GM23248 (cell line): ENCODE data around the gene ACP2. TPM values are rescaled to one million over a fixed set of nuclear protein-coding genes. Genes with fewer than 3 reads are reported as not detected.

Source experiments
- DNase-seq: peaks from one replicate; pipeline ENCODE4 v3.0.0-alpha.2; 2015
- H2AFZ ChIP-seq: fragments of 200-600 bp; sonication (generic); 2 replicates; pipeline ENCODE4 v1.6.1; 2016; ENCODE audit warnings: antibody characterized with exemption
- H3F3A ChIP-seq: fragments of 200-600 bp; sonication (generic); 2 replicates; pipeline ENCODE4 v1.6.1; 2016; ENCODE audit warnings: mild to moderate bottlenecking, antibody characterized with exemption, mixed run types; ENCODE audit not compliant: insufficient read depth
- H3K27ac ChIP-seq: fragments of 200-600 bp; sonication (generic); 2 replicates; pipeline ENCODE4 v1.5.1; 2016; ENCODE audit warnings: mild to moderate bottlenecking
- H3K27me3 ChIP-seq: fragments of 200-600 bp; sonication (generic); replicated peaks from 2 replicates; pipeline ENCODE4 v1.6.1; 2016; ENCODE audit warnings: mild to moderate bottlenecking; ENCODE audit not compliant: insufficient read depth
- H3K36me3 ChIP-seq: fragments of 200-600 bp; sonication (generic); 2 replicates; pipeline ENCODE4 v1.6.1; 2016; ENCODE audit warnings: low read depth, mild to moderate bottlenecking
- H3K4me1 ChIP-seq: fragments of 200-600 bp; sonication (generic); 2 replicates; pipeline ENCODE4 v1.6.1; 2016; ENCODE audit warnings: mild to moderate bottlenecking; ENCODE audit not compliant: insufficient read depth
- H3K4me2 ChIP-seq: fragments of 200-600 bp; sonication (generic); one replicate; pipeline ENCODE4 v1.6.1; 2016; ENCODE audit warnings: mild to moderate bottlenecking; ENCODE audit not compliant: unreplicated experiment
- H3K4me3 ChIP-seq: fragments of 200-600 bp; sonication (generic); 2 replicates; pipeline ENCODE4 v1.5.1; 2016; ENCODE audit warnings: mild to moderate bottlenecking
- H3K79me2 ChIP-seq: fragments of 200-600 bp; sonication (generic); 2 replicates; pipeline ENCODE4 v1.6.1; 2016; ENCODE audit warnings: mild to moderate bottlenecking; ENCODE audit not compliant: insufficient read depth
- H3K9ac ChIP-seq: fragments of 200-600 bp; sonication (generic); 2 replicates; pipeline ENCODE4 v1.6.1; 2016; ENCODE audit warnings: mild to moderate bottlenecking
- H3K9me2 ChIP-seq: fragments of 200-600 bp; sonication (generic); 2 replicates; pipeline ENCODE4 v1.6.1; 2016; ENCODE audit warnings: mixed run types, mild to moderate bottlenecking, moderate library complexity; ENCODE audit not compliant: insufficient read depth
- H3K9me3 ChIP-seq: fragments of 200-600 bp; sonication (generic); one replicate; pipeline ENCODE4 v1.6.1; 2017; ENCODE audit warnings: low read depth
- H4K20me1 ChIP-seq: fragments of 200-600 bp; sonication (generic); 2 replicates; pipeline ENCODE4 v1.6.0; 2016; ENCODE audit not compliant: insufficient read depth
- EZH2 ChIP-seq: fragments of 200-600 bp; sonication (generic); IDR thresholded peaks from 2 replicates; pipeline ENCODE4 v1.6.1; 2018; ENCODE audit warnings: antibody characterized with exemption, mild to moderate bottlenecking; ENCODE audit not compliant: insufficient read depth, poor library complexity, severe bottlenecking
- EZH2phosphoT487 ChIP-seq: fragments of 200-600 bp; sonication (generic); IDR thresholded peaks from 2 replicates; pipeline ENCODE4 v1.6.1; 2018; ENCODE audit warnings: antibody characterized with exemption, moderate library complexity, mild to moderate bottlenecking, low read depth; ENCODE audit not compliant: insufficient read depth
- WGBS, 2 experiments: methylation state at CpG; one replicate each; pipeline ENCODE4 v1.1.6; 2015 to 2017; ENCODE audit warnings: low lambda C conversion rate in 2 of 2, low coverage in 1 of 2; ENCODE audit errors: missing lambda C conversion rate in 2 of 2; 5-methylcytosine and 5-hydroxymethylcytosine counted together
- in situ Hi-C: fragments of 300-500 bp; cut with MboI; formaldehyde crosslinking; loops from 2 replicates; pipeline ENCODE4 v1.15.0; 2020
- polyA plus RNA-seq: library from polyadenylated mRNA; unstranded; fragments of >200 nt; fragmentation: Nextera tagmentation; extraction: Ambion mirVana; gene quantifications from 2 replicates; pipeline ENCODE4 v1.2.1, GENCODE V29; 2016
- total RNA-seq: library from RNA; depleted of rRNA; stranded (reverse); fragments of >200 nt; shearing (Covaris generic); gene quantifications from 2 replicates; pipeline ENCODE4 v1.2.3, GENCODE V29; 2014

Gene ACP2
- total and polyA plus RNA-seq, 2 experiments from 2014 or later, result 29.0 to 48.4 TPM

- Histone ChIP-seq H3K9ac (no peak overlapping the region), H4K20me1 (no peaks in the 10 kb centered on the region), H3K9me2 (no peaks in the 10 kb centered on the region), H3F3A (no peaks in the 10 kb centered on the region), H3K9me3 (no peaks in the 10 kb centered on the region), H3K27ac (no peak overlapping the region), H2AFZ (no peak overlapping the region), H3K36me3 (no peaks in the 10 kb centered on the region), H3K27me3 (no peaks in the 10 kb centered on the region), H3K4me3 (no peak overlapping the region), H3K4me1 (peaks cover 23% of the 10 kb centered on the region), H3K79me2 (no peaks in the 10 kb centered on the region), H3K4me2 (no peak overlapping the region)
- WGBS, 2 experiments, result 88 to 92% methylated on average over 6 of the region's 6 CpGs
- in situ Hi-C loops, result no loop called here
- no peak for TF ChIP-seq EZH2
- TF ChIP-seq EZH2phosphoT487, result no peak
- DNase-seq, result no peak
Observed at GRCh38 chr11:47256374-47256773, 7.8 kb upstream of the ACP2 start.

GRCh38 chr11:47254386-47254785 lies 5.8 kb upstream of the ACP2 start:
- H3K9me2 ChIP-seq, result no peaks in the 10 kb centered on the region
- peak overlapping the region; percentile 27; the same call in 1 of the 2 replicates for H3K9ac ChIP-seq
- no peaks in the 10 kb centered on the region for H3K27me3 ChIP-seq
- H4K20me1 ChIP-seq, result no peaks in the 10 kb centered on the region
- peaks cover 23% of the 10 kb centered on the region for H3K4me1 ChIP-seq
- in situ Hi-C loops, result no loop called here
- no peaks in the 10 kb centered on the region for H3K36me3 ChIP-seq
- no peaks in the 10 kb centered on the region for H3K9me3 ChIP-seq
- WGBS, 2 experiments, result 9 to 34% methylated on average over 2 to 3 of the region's 3 CpGs
- DNase-seq, result peak; percentile 24
- H3K79me2 ChIP-seq, result peaks cover 13% of the 10 kb centered on the region
- TF ChIP-seq EZH2 (no peak), EZH2phosphoT487 (no peak)
- H3K4me3 ChIP-seq, result no peak overlapping the region
- H3K27ac ChIP-seq, result no peak overlapping the region
- H3K4me2 ChIP-seq, result no peak overlapping the region
- peak overlapping the region; percentile 53 for H2AFZ ChIP-seq
- no peaks in the 10 kb centered on the region for H3F3A ChIP-seq

- DNase-seq, result no peak
- Histone ChIP-seq H3K27me3 (no peaks in the 10 kb centered on the region), H3K4me1 (peaks cover 23% of the 10 kb centered on the region), H3K36me3 (no peaks in the 10 kb centered on the region), H2AFZ (no peak overlapping the region), H3K9me3 (no peaks in the 10 kb centered on the region), H3K4me3 (no peak overlapping the region), H3K27ac (no peak overlapping the region), H4K20me1 (no peaks in the 10 kb centered on the region), H3K9me2 (no peaks in the 10 kb centered on the region), H3K79me2 (peaks cover 17% of the 10 kb centered on the region), H3F3A (no peaks in the 10 kb centered on the region), H3K4me2 (no peak overlapping the region), H3K9ac (no peak overlapping the region)
- WGBS, 2 experiments, result 83 to 85% methylated on average over 2 of the region's 2 CpGs
- TF ChIP-seq EZH2phosphoT487 (no peak), EZH2 (no peak)
- in situ Hi-C loops, result no loop called here
Observed at GRCh38 chr11:47253660-47254059, 5.0 kb upstream of the ACP2 start.

- no peaks in the 10 kb centered on the region for H3K9me2 ChIP-seq
- no peak overlapping the region for H2AFZ ChIP-seq
- H3K36me3 ChIP-seq, result no peaks in the 10 kb centered on the region
- H3F3A ChIP-seq, result no peaks in the 10 kb centered on the region
- in situ Hi-C loops, result no loop called here
- no peak for DNase-seq
- H3K9ac ChIP-seq, result no peak overlapping the region
- H3K9me3 ChIP-seq, result no peaks in the 10 kb centered on the region
- H3K79me2 ChIP-seq, result peaks cover 30% of the 10 kb centered on the region
- no peaks in the 10 kb centered on the region for H3K27me3 ChIP-seq
- 60 to 73% methylated on average over 3 of the region's 3 CpGs for WGBS, 2 experiments
- H3K4me3 ChIP-seq, result no peak overlapping the region
- peaks cover 13% of the 10 kb centered on the region for H3K4me1 ChIP-seq
- H3K4me2 ChIP-seq, result no peak overlapping the region
- TF ChIP-seq EZH2 (no peak), EZH2phosphoT487 (no peak)
- H3K27ac ChIP-seq, result no peak overlapping the region
- no peaks in the 10 kb centered on the region for H4K20me1 ChIP-seq
Observed at GRCh38 chr11:47251751-47252150, 3.1 kb upstream of the ACP2 start.

GRCh38 chr11:47249378-47249715 lies 733 bp upstream of the ACP2 start:
- H3K4me3 ChIP-seq, result peak overlapping the region; percentile 99
- peak overlapping the region; percentile 95 for H3K9ac ChIP-seq
- TF ChIP-seq EZH2phosphoT487 (no peak), EZH2 (no peak)
- H3K4me1 ChIP-seq, result peaks cover 3% of the 10 kb centered on the region; the same call in 1 of the 2 replicates
- no peaks in the 10 kb centered on the region for H3K27me3 ChIP-seq
- H3F3A ChIP-seq, result no peaks in the 10 kb centered on the region
- H2AFZ ChIP-seq, result peak overlapping the region; percentile 99
- in situ Hi-C loops, result no loop called here
- 0 out of 2 replicates have a peak overlapping the region, but pooled peaks have one; percentile 69 for H3K27ac ChIP-seq
- H3K4me2 ChIP-seq, result peak overlapping the region; percentile 96
- H3K36me3 ChIP-seq, result no peaks in the 10 kb centered on the region
- H3K9me3 ChIP-seq, result no peaks in the 10 kb centered on the region
- no peaks in the 10 kb centered on the region for H4K20me1 ChIP-seq
- WGBS, 2 experiments, result 53 to 60% methylated on average over 3 of the region's 3 CpGs
- H3K9me2 ChIP-seq, result no peaks in the 10 kb centered on the region
- no peak for DNase-seq
- H3K79me2 ChIP-seq, result peaks cover 30% of the 10 kb centered on the region
